Measurements from ENCODE around the gene ZDHHC21.

ZDHHC21 gene, protein sequence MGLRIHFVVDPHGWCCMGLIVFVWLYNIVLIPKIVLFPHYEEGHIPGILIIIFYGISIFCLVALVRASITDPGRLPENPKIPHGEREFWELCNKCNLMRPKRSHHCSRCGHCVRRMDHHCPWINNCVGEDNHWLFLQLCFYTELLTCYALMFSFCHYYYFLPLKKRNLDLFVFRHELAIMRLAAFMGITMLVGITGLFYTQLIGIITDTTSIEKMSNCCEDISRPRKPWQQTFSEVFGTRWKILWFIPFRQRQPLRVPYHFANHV

DNA sequence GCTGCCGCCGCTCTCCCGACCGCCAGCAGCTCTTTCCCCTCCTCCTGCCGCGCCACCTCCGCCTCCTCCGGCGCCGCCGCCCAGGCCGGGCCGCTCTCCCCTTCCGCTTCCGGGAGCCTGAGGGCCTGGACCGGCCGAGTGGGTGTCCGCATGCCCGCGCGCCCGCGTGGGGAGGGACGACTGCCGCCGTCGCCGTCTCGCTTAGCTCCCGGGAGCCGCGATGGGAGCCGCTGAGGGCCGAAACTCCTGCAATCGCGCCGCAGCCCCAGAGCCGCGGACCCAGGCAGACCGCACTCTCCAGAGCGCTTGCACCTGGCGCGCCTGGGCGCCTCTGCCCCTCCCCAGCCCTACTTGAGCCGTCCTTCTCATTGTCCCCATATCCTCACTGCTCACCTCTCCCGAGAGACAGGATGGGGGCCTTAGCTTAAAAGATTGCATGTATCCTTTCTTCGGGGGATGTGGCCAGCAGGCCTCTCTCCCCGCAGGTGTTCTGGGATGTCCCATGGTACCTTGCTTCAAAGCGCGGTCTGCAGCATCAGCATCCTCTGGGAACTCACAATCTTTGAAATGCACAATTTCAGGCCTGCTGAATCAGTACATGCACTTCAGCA, at the start of gene ZDHHC21:
Gene ZDHHC21, minus strand, starts transcription at position 182 of the 611 bp plus-strand sequence. CDS start 19,092 bp downstream, outside the sequence.
- CTCF ChIA-PET = interaction anchor here (1.0 to 1.9 kb wide), 5 partner anchors 12 to 76 kb away, joined by 3 to 5 read pairs (median 4); no protein-coding TSS in a partner anchor
- TF ChIP-seq CTCF (IDR thresholded peaks at IDR 0.05; ENCODE audit: control extremely low read depth, extremely low read depth, low read depth, missing control alignments) = no peak
- POLR2A ChIA-PET = no interaction called here
- peak; percentile 83 for DNase-seq (ENCODE audit: extremely low spot score)

- TF ChIP-seq CTCF (IDR thresholded peaks at IDR 0.05; ENCODE audit: control extremely low read depth, extremely low read depth, low read depth, missing control alignments) = no peak
- ChIA-PET CTCF (interaction anchor here (0.9 to 1.7 kb wide), 3 partner anchors 9 to 22 kb away, joined by 3 to 9 read pairs (median 3); no protein-coding TSS in a partner anchor), POLR2A (no interaction called here)
- no peak for DNase-seq (ENCODE audit: extremely low spot score)
Observed at GRCh38 chr9:14741369-14741768, 48.1 kb upstream of the ZDHHC21 start.

- POLR2A ChIA-PET = no interaction called here
- DNase-seq (ENCODE audit: extremely low spot score) = no peak
- TF ChIP-seq CTCF (IDR thresholded peaks at IDR 0.05; ENCODE audit: control extremely low read depth, extremely low read depth, low read depth, missing control alignments) = no peak
- CTCF ChIA-PET = interaction anchor here (0.8 to 1.4 kb wide), 2 partner anchors 8 to 35 kb away, joined by 3 read pairs; no protein-coding TSS in a partner anchor
Observed at GRCh38 chr9:14733133-14733532, 39.9 kb upstream of the ZDHHC21 start.

DNA sequence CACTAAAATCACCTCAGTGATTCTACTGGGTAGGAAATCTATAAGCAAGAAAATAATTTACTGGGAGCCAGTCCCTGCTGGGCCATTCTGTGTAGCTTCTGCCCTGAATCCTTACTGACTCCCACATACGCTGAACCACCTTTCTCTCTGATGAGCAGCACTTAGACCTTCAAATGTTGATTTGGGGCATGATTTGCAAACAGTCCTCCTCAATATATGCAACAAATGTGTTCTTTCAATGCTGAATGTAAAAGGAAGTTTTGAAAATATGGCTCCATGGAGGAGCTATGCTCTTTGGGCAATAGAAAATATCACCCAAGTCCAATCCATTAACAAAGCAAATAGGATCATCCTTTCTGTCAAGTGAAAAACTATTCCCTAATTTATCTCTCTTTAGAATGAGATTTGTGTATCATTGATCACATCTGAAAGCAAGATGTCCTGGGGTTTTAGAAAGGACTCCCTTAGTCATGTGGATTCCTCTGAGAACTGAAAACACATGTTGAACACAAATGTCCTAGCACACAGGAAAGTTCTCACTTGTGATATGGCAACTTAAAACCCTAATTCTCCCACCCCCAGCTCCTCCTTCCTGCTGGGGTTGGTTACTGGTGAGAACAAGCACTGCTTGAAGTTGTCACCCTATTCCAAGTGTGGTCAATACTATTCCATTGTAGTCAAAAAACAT, 38.2 kb upstream of the ZDHHC21 start:
- DNase-seq (ENCODE audit: extremely low spot score) = no peak
- ChIA-PET POLR2A (no interaction called here), CTCF (interaction anchor here (1.4 kb wide), 1 partner anchor 12 kb away, joined by 3 read pairs; no protein-coding TSS in a partner anchor)
- TF ChIP-seq CTCF (IDR thresholded peaks at IDR 0.05; ENCODE audit: control extremely low read depth, extremely low read depth, low read depth, missing control alignments) = no peak

DNA sequence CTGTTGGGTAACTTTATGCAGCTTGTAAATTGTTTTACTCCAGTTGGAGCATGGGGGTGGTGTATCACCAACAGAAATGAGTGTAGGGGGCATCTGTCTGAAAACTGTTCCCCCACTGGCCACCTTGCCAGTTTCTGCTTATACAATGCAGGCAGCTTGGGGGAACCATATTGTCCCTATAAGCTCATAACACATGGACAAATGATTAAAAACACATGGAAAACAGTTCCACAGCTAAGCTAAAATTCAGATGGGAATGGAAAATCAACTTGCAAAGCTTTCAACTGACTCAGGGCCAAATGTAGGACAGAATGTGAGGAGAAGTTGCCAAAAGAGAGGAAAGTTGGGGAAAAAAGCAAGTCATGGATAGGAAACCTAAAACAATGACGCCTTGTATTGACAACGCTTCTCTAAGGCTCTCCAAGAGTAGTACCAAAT, 37.2 kb upstream of the ZDHHC21 start:
- TF ChIP-seq CTCF (IDR thresholded peaks at IDR 0.05; ENCODE audit: control extremely low read depth, extremely low read depth, low read depth, missing control alignments) = no peak
- ChIA-PET CTCF (interaction anchor here (1.4 kb wide), 1 partner anchor 13 kb away, joined by 3 read pairs; no protein-coding TSS in a partner anchor), POLR2A (no interaction called here)
- no peak for DNase-seq (ENCODE audit: extremely low spot score)

GRCh38 chr9:14723301-14723700, 30.1 kb upstream of the ZDHHC21 start:
- DNase-seq (ENCODE audit: extremely low spot score) = no peak
- TF ChIP-seq CTCF (IDR thresholded peaks at IDR 0.05; ENCODE audit: control extremely low read depth, extremely low read depth, low read depth, missing control alignments) = no peak
- POLR2A ChIA-PET = no interaction called here
- CTCF ChIA-PET = interaction anchor here (1.3 to 4.2 kb wide), 3 partner anchors 9 to 46 kb away, joined by 3 to 14 read pairs (median 5); no protein-coding TSS in a partner anchor

All from GM10248 (cell line).